ENCODE results near the gene NR2F6.
A peak's percentile ranks its signal among the peaks of the same experiment; 100 is the strongest.

Gene NR2F6

GRCh38 chr19:17286752-17287151 is 41.0 kb upstream of the NR2F6 start:
- H3K4me1 ChIP-seq (ENCODE audit: control insufficient read depth in 1 of 2, insufficient read depth in 1 of 2, low read depth in 1 of 2, low read length in 1 of 2) = peaks cover 20 to 24% of the 10 kb centered on the region in 2 experiments
- no peak overlapping the region for H3K27ac ChIP-seq
- H3K27me3 ChIP-seq = no peaks in the 10 kb centered on the region
- no peak for TF ChIP-seq CTCF (IDR thresholded peaks at IDR 0.05)
- no peaks in the 10 kb centered on the region for H3K9me3 ChIP-seq
- H3K4me3 ChIP-seq (ENCODE audit: low read depth in 1 of 2, low read length in 1 of 2) = no peak overlapping the region
- H3K36me3 ChIP-seq = no peaks in the 10 kb centered on the region

GRCh38 chr19:17286263-17286662 is 40.5 kb upstream of the NR2F6 start:
- H3K27ac ChIP-seq = no peak overlapping the region
- H3K27me3 ChIP-seq = no peaks in the 10 kb centered on the region
- H3K4me1 ChIP-seq (ENCODE audit: control insufficient read depth in 1 of 2, insufficient read depth in 1 of 2, low read depth in 1 of 2, low read length in 1 of 2) = peaks cover 24 to 28% of the 10 kb centered on the region in 2 experiments
- no peak for TF ChIP-seq CTCF (IDR thresholded peaks at IDR 0.05)
- no peaks in the 10 kb centered on the region for H3K36me3 ChIP-seq
- no peaks in the 10 kb centered on the region for H3K9me3 ChIP-seq
- no peak overlapping the region for H3K4me3 ChIP-seq (ENCODE audit: low read depth in 1 of 2, low read length in 1 of 2)

GRCh38 chr19:17285415-17286135 is 39.9 kb upstream of the NR2F6 start:
- TF ChIP-seq CTCF (IDR thresholded peaks at IDR 0.05) = no peak
- Histone ChIP-seq H3K9me3 (no peaks in the 10 kb centered on the region), H3K4me3 (ENCODE audit: low read depth in 1 of 2, low read length in 1 of 2) (no peak overlapping the region), H3K4me1 (ENCODE audit: control insufficient read depth in 1 of 2, insufficient read depth in 1 of 2, low read depth in 1 of 2, low read length in 1 of 2) (peaks cover 28 to 32% of the 10 kb centered on the region in 2 experiments), H3K36me3 (no peaks in the 10 kb centered on the region), H3K27ac (no peak overlapping the region), H3K27me3 (no peaks in the 10 kb centered on the region)

DNA sequence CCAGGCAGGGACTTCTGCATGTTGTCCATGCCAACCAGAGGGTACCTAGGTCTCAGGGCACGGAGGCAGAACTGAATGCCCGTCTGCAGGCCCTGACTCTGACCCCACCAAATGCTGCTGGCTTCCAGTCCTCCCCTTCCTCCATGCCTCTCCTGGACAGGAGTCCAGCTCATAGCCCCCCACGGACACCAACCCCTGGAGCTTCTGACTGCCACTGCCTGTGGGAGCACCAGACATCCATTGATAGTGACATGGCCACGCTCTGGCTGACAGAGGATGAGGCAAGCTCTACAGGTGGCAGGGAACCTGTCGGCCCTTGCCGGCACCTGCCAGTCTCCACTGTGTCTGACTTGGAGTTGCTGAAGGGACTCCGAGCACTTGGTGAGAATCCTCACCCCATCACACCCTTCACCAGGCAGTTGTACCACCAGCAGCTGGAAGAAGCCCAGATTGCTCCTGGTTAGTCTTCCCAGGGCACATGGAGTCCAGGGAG is 37.8 kb upstream of the NR2F6 start:
- no peak for TF ChIP-seq CTCF (IDR thresholded peaks at IDR 0.05)
- H3K27ac ChIP-seq = no peak overlapping the region
- H3K9me3 ChIP-seq = no peaks in the 10 kb centered on the region
- no peaks in the 10 kb centered on the region for H3K27me3 ChIP-seq
- H3K36me3 ChIP-seq = peaks cover 6% of the 10 kb centered on the region
- no peak overlapping the region for H3K4me3 ChIP-seq (ENCODE audit: low read depth in 1 of 2, low read length in 1 of 2)
- H3K4me1 ChIP-seq (ENCODE audit: control insufficient read depth in 1 of 2, insufficient read depth in 1 of 2, low read depth in 1 of 2, low read length in 1 of 2) = peaks cover 20 to 22% of the 10 kb centered on the region in 2 experiments

DNA sequence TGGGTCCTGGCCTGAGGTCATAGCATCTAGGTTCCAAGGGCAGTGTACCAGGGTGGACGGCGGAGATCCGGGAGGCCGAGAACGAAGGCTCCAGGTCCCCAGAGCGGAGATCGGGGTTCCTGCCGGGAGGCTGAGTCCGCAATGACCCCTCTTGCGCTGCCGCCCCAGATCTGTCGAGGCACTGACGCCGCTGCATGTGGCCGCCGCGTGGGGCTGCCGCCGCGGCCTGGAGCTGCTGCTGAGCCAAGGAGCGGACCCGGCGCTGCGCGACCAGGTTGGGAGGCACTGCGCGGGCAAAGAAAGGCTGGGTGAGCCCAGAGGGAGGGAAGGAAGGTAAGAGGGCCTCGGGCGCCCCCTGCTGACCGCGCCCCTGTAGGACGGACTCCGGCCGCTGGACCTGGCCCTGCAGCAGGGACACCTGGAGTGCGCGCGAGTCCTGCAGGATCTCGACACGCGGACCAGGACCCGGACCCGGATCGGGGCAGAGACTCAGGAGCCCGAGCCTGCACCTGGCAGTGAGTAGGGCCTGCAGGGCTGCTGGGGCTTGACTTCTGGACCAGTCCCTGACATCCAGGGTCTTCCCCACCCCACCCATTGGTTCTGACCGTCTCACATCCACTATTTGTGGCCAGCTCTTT is 36.9 kb upstream of the NR2F6 start:
- peak overlapping the region; percentile 64 to 72 for H3K4me3 ChIP-seq (ENCODE audit: low read depth in 1 of 2, low read length in 1 of 2)
- H3K27ac ChIP-seq = peak overlapping the region; percentile 18
- TF ChIP-seq CTCF (IDR thresholded peaks at IDR 0.05) = peak; percentile 92

More for the DNA sequence above, 36.9 kb upstream of the NR2F6 start:
- no peaks in the 10 kb centered on the region for H3K27me3 ChIP-seq
- H3K36me3 ChIP-seq = peaks cover 10% of the 10 kb centered on the region
- H3K4me1 ChIP-seq (ENCODE audit: control insufficient read depth in 1 of 2, insufficient read depth in 1 of 2, low read depth in 1 of 2, low read length in 1 of 2) = peaks cover 20 to 23% of the 10 kb centered on the region in 2 experiments
- no peaks in the 10 kb centered on the region for H3K9me3 ChIP-seq
